ENCODE data around the gene ADH4. TPM values are rescaled to one million over a fixed set of nuclear protein-coding genes. Genes with fewer than 3 reads are reported as not detected.

Gene ADH4
- total RNA-seq, 4 donors from 2014 or later: 0.57 to 8.0 (median 0.75) TPM

GRCh38 chr4:99079625-99080295 is 64.3 kb downstream of the ADH4 start:
- H3K27ac ChIP-seq (replicated peaks in 1 of 4): peak overlapping the region in 1 of 4 donors; percentile 8
- peaks cover 11 to 63% (median 52%) of the 10 kb centered on the region in 4 donors for H3K4me1 ChIP-seq
- WGBS: 82% methylated on average over 5 of the region's 5 CpGs
- TF ChIP-seq POLR2A (IDR thresholded peaks at IDR 0.05; ENCODE audit: low read depth) (no peak), EP300 (IDR thresholded peaks at IDR 0.05) (no peak), POLR2AphosphoS5 (IDR thresholded peaks at IDR 0.05) (no peak), CTCF (IDR thresholded peaks at IDR 0.05) (no peak)
- H3K27me3 ChIP-seq: no peaks in the 10 kb centered on the region
- H3K36me3 ChIP-seq: peaks cover 63 to 100% (median 88%) of the 10 kb centered on the region in 4 donors
- DNase-seq (ENCODE audit: extremely low spot score): no peak
- H3K9me3 ChIP-seq: no peaks in the 10 kb centered on the region
- intact Hi-C loops (cut with DNase I): no loop called here
- no peak overlapping the region for H3K4me3 ChIP-seq

GRCh38 chr4:99078931-99079624 is 65.0 kb downstream of the ADH4 start:
- Histone ChIP-seq H3K27me3 (no peaks in the 10 kb centered on the region), H3K27ac (replicated peaks in 1 of 4) (no peak overlapping the region), H3K9me3 (no peaks in the 10 kb centered on the region), H3K4me3 (no peak overlapping the region), H3K36me3 (peaks cover 65 to 100% (median 88%) of the 10 kb centered on the region in 4 donors), H3K4me1 (peaks cover 11 to 57% (median 45%) of the 10 kb centered on the region in 4 donors)
- 78% methylated on average over 5 of the region's 5 CpGs for WGBS
- TF ChIP-seq POLR2A (IDR thresholded peaks at IDR 0.05; ENCODE audit: low read depth): no peak
- no peak for TF ChIP-seq CTCF (IDR thresholded peaks at IDR 0.05)
- no peak for TF ChIP-seq POLR2AphosphoS5 (IDR thresholded peaks at IDR 0.05)
- TF ChIP-seq EP300 (IDR thresholded peaks at IDR 0.05): no peak
- intact Hi-C loops (cut with DNase I): no loop called here
- no peak for DNase-seq (ENCODE audit: extremely low spot score)

- Histone ChIP-seq H3K9me3 (no peaks in the 10 kb centered on the region), H3K36me3 (peaks cover 66 to 100% (median 89%) of the 10 kb centered on the region in 4 donors), H3K27ac (replicated peaks in 1 of 4) (no peak overlapping the region), H3K4me3 (no peak overlapping the region), H3K27me3 (no peaks in the 10 kb centered on the region), H3K4me1 (peaks cover 11 to 50% (median 38%) of the 10 kb centered on the region in 4 donors)
- TF ChIP-seq POLR2AphosphoS5 (IDR thresholded peaks at IDR 0.05): no peak
- no peak for TF ChIP-seq CTCF (IDR thresholded peaks at IDR 0.05)
- TF ChIP-seq EP300 (IDR thresholded peaks at IDR 0.05): no peak
- TF ChIP-seq POLR2A (IDR thresholded peaks at IDR 0.05; ENCODE audit: low read depth): no peak
- no peak for DNase-seq (ENCODE audit: extremely low spot score)
- intact Hi-C loops (cut with DNase I): no loop called here
- 87% methylated on average over 5 of the region's 5 CpGs for WGBS
Measured at GRCh38 chr4:99078336-99078735, 65.8 kb downstream of the ADH4 start.

GRCh38 chr4:99077177-99077576 is 66.9 kb downstream of the ADH4 start:
- no peak for TF ChIP-seq EP300 (IDR thresholded peaks at IDR 0.05)
- no peak for TF ChIP-seq CTCF (IDR thresholded peaks at IDR 0.05)
- no peak for TF ChIP-seq POLR2AphosphoS5 (IDR thresholded peaks at IDR 0.05)
- DNase-seq (ENCODE audit: extremely low spot score): no peak
- Histone ChIP-seq H3K27me3 (no peaks in the 10 kb centered on the region), H3K27ac (replicated peaks in 1 of 4) (no peak overlapping the region), H3K36me3 (peaks cover 77 to 100% (median 91%) of the 10 kb centered on the region in 4 donors), H3K9me3 (no peaks in the 10 kb centered on the region), H3K4me1 (peaks cover 4 to 44% (median 28%) of the 10 kb centered on the region in 4 donors), H3K4me3 (no peak overlapping the region)
- intact Hi-C loops (cut with DNase I): no loop called here
- 81% methylated on average over 4 of the region's 4 CpGs for WGBS

Measured in esophagus muscularis mucosa (tissue), 4 donors.